Hepatocyte (in vitro differentiated cells): ENCODE data around the gene WDR46. TPM values are rescaled to one million over a fixed set of nuclear protein-coding genes. Genes with fewer than 3 reads are reported as not detected.
"Not testable (repeated sequence)": the region's sequence is repeated elsewhere in the genome, so short reads cannot be mapped to it uniquely, and the experiment has no call there.

ENCODE experiments used
- DNase-seq: peaks from one replicate; pipeline ENCODE4 v3.0.0-alpha.2; 2016; ENCODE audit warnings: low spot score
- H2AFZ ChIP-seq: fragments of 200-600 bp; sonication (generic); 2 replicates; pipeline ENCODE4 v1.6.0; 2016; ENCODE audit warnings: antibody characterized with exemption, mild to moderate bottlenecking
- H3K27ac ChIP-seq: fragments of 200-600 bp; sonication (generic); 2 replicates; pipeline ENCODE4 v1.5.1; 2016; ENCODE audit warnings: mild to moderate bottlenecking
- H3K27me3 ChIP-seq: fragments of 200-600 bp; sonication (generic); 2 replicates; pipeline ENCODE4 v1.6.1; 2016
- H3K36me3 ChIP-seq: fragments of 200-600 bp; sonication (generic); replicated peaks from 2 replicates; pipeline ENCODE4 v1.5.1; 2016; ENCODE audit warnings: low read depth; ENCODE audit not compliant: insufficient read depth
- H3K4me1 ChIP-seq: fragments of 200-600 bp; sonication (generic); 2 replicates; pipeline ENCODE4 v1.5.1; 2016; ENCODE audit warnings: mild to moderate bottlenecking, moderate library complexity; ENCODE audit not compliant: insufficient read depth
- H3K4me2 ChIP-seq: fragments of 200-600 bp; sonication (generic); 2 replicates; pipeline ENCODE4 v1.6.0; 2016
- H3K4me3 ChIP-seq: fragments of 200-600 bp; sonication (generic); 2 replicates; pipeline ENCODE4 v1.5.1; 2016; ENCODE audit warnings: mild to moderate bottlenecking
- H3K79me2 ChIP-seq: fragments of 200-600 bp; sonication (generic); 2 replicates; pipeline ENCODE4 v1.6.0; 2017; ENCODE audit warnings: mild to moderate bottlenecking
- H3K9me2 ChIP-seq: fragments of 200-600 bp; sonication (generic); replicated peaks from 2 replicates; pipeline ENCODE4 v1.6.0; 2017; ENCODE audit warnings: mild to moderate bottlenecking; ENCODE audit not compliant: insufficient read depth
- H3K9me3 ChIP-seq: fragments of 200-600 bp; sonication (generic); 2 replicates; pipeline ENCODE4 v1.5.1; 2016; ENCODE audit warnings: low read depth, mild to moderate bottlenecking
- H4K20me1 ChIP-seq: fragments of 200-600 bp; sonication (generic); 2 replicates; pipeline ENCODE4 v1.6.0; 2016; ENCODE audit warnings: mild to moderate bottlenecking; ENCODE audit not compliant: insufficient read depth, poor library complexity, severe bottlenecking
- CTCF ChIP-seq: fragments of 200-600 bp; sonication (generic); IDR thresholded peaks from 2 replicates; pipeline ENCODE4 v1.5.1; 2016; ENCODE audit warnings: antibody characterized with exemption, mild to moderate bottlenecking; ENCODE audit not compliant: poor library complexity
- EZH2 ChIP-seq: fragments of 200-600 bp; sonication (generic); IDR thresholded peaks from 2 replicates; pipeline ENCODE4 v1.6.1; 2016; ENCODE audit warnings: antibody characterized with exemption, mild to moderate bottlenecking, borderline replicate concordance
- EZH2phosphoT487 ChIP-seq: fragments of 200-600 bp; sonication (generic); IDR thresholded peaks from one replicate; pipeline ENCODE4 v1.6.1; 2018; ENCODE audit warnings: antibody characterized with exemption, mild to moderate bottlenecking, low read depth, moderate library complexity; ENCODE audit not compliant: unreplicated experiment, severe bottlenecking
- WGBS: methylation state at CpG from one replicate; pipeline ENCODE4 v1.1.6; 2016; ENCODE audit warnings: low lambda C conversion rate; ENCODE audit errors: missing lambda C conversion rate; 5-methylcytosine and 5-hydroxymethylcytosine counted together
- polyA plus RNA-seq: library from polyadenylated mRNA; unstranded; fragments of >200 nt; fragmentation: Nextera tagmentation; extraction: Ambion mirVana; gene quantifications from 2 replicates; pipeline ENCODE4 v1.2.1, GENCODE V29; 2016
- total RNA-seq: library from RNA; depleted of rRNA; stranded (reverse); fragments of >200 nt; gene quantifications from 2 replicates; pipeline ENCODE4 v1.2.3, GENCODE V29; 2014

WDR46 gene
- total and polyA plus RNA-seq, 2 experiments from 2014 or later = 51.1 to 84.2 TPM

- H3K4me2 ChIP-seq = peak overlapping the region; percentile 88
- peak overlapping the region; percentile 26 for H3K4me3 ChIP-seq
- H3K4me1 ChIP-seq = peaks cover 13% of the 10 kb centered on the region
- H4K20me1 ChIP-seq = no peaks in the 10 kb centered on the region
- no peaks in the 10 kb centered on the region for H3K9me3 ChIP-seq
- H3K9me2 ChIP-seq = no peaks in the 10 kb centered on the region
- no peak overlapping the region for H2AFZ ChIP-seq
- no peaks in the 10 kb centered on the region for H3K27me3 ChIP-seq
- H3K36me3 ChIP-seq = no peaks in the 10 kb centered on the region
- peaks cover 29% of the 10 kb centered on the region for H3K79me2 ChIP-seq
- WGBS = 87% methylated on average over 7 of the region's 7 CpGs
- peak overlapping the region; percentile 54 for H3K27ac ChIP-seq
- TF ChIP-seq CTCF (no peak), EZH2 (no peak), EZH2phosphoT487 (no peak)
- DNase-seq = no peak
Observed at GRCh38 chr6:33290459-33290858, 1.4 kb upstream of the WDR46 start.

- Histone ChIP-seq H3K27me3 (no peaks in the 10 kb centered on the region), H3K4me1 (peaks cover 13% of the 10 kb centered on the region), H3K27ac (peak overlapping the region; percentile 54), H3K4me2 (peak overlapping the region; percentile 88), H3K79me2 (peaks cover 29% of the 10 kb centered on the region), H3K4me3 (peak overlapping the region; percentile 26), H3K9me3 (no peaks in the 10 kb centered on the region), H2AFZ (peak overlapping the region; percentile 24), H4K20me1 (no peaks in the 10 kb centered on the region), H3K9me2 (no peaks in the 10 kb centered on the region), H3K36me3 (no peaks in the 10 kb centered on the region)
- TF ChIP-seq EZH2 = no peak
- 6% methylated on average over 14 of the region's 14 CpGs for WGBS
- DNase-seq = no peak
Observed at GRCh38 chr6:33289784-33290315, 811 bp upstream of the WDR46 start.

DNA sequence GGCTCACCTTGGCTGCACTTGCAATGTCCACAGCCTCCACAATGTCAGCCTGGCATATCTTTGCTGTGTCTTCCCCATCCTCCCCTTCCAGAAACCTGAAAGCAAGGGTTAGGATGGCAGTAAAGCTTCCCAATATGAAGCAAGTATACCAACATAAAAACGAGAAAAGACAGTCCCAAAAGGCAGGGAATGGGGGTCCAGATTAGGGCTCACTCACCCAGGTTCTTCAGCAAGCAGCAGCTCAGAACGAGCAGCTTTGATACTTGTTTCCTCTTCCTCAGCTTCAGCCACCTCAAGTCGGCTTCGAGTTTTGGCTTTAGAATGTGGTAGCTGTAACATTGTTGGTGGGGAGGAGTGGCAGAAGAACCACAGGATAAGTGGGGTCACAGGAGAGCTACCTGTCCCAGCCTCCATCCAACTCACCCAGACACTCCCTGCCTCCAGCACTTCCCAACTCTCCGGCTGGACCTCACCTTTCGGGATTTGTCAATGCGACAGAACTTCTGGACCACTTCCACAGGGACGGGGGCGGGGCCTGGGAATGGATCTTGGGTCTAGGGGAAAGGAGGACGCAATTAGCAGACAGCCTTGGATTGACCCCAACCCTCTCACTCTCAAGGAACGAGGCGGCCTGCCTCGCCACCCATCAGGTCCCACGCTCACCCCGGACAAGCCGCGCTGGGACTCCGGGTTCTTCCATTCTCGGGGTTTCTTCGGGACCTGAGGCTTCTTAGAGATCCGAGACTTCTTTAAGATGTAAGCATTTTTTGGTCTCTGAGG is 708 bp downstream of the WDR46 start:
- H3K4me1 ChIP-seq = peaks cover 13% of the 10 kb centered on the region
- H2AFZ ChIP-seq = peak overlapping the region; percentile 34
- no peak overlapping the region for H3K27ac ChIP-seq
- peak overlapping the region; percentile 88 for H3K4me2 ChIP-seq
- H3K4me3 ChIP-seq = peak overlapping the region; percentile 26
- no peaks in the 10 kb centered on the region for H3K36me3 ChIP-seq
- H4K20me1 ChIP-seq = no peaks in the 10 kb centered on the region
- DNase-seq = no peak
- WGBS = 26% methylated on average over 19 of the region's 21 CpGs
- peaks cover 29% of the 10 kb centered on the region for H3K79me2 ChIP-seq
- no peaks in the 10 kb centered on the region for H3K27me3 ChIP-seq
- no peaks in the 10 kb centered on the region for H3K9me3 ChIP-seq
- no peaks in the 10 kb centered on the region for H3K9me2 ChIP-seq
- no peak for TF ChIP-seq EZH2
- no peak for TF ChIP-seq EZH2phosphoT487
- no peak for TF ChIP-seq CTCF

DNA sequence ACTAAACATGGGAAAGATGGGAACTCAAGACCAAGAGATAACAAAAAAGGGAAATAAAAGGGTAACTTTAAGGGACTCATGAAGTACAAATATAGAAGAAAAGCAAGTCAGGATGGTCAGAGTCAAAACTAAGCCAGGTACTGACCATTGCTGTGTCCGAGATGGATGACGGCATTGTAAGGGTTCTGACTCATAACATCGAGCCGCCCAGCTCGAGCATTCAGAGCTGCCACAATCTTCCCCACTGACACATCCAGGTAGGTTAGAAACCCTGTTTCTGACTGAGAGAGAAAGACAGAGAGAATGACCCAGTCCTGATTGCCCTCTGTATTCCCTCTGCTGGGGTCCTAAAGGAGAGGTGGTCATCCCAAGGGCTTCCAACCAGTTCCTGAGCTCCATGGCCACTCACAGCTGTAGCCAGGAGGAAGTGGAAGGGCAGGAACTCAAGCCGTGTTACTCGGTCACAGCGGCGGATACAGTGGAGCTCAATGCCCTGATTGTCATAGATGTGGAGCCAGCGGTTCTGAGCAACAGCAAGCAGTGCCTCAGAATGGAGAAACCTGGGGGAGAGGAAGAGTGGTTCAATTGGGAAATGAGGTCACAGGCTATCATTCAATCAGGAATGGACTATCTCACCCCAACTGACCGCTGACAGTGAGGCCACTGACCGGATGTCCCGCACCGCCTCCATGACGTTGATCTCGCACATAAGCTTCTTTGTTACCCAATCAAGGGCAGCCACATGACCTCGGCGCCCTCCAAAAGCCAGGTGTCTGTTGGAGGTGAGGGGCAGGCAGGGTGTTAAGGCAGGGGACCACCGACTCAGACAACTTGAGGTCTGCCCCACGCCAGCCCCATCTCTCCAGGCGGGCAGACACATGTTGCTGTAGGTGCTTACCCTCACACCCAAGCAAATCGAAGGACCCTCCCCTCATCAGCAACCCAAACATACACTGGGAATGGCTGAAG is 1.8 kb downstream of the WDR46 start:
- peaks cover 13% of the 10 kb centered on the region for H3K4me1 ChIP-seq
- H3K79me2 ChIP-seq = peaks cover 29% of the 10 kb centered on the region
- H3K36me3 ChIP-seq = no peaks in the 10 kb centered on the region
- no peaks in the 10 kb centered on the region for H3K9me2 ChIP-seq
- H3K4me2 ChIP-seq = no peak overlapping the region
- DNase-seq = no peak
- 97% methylated on average over 22 of the region's 22 CpGs for WGBS
- no peak overlapping the region for H3K27ac ChIP-seq
- H3K9me3 ChIP-seq = no peaks in the 10 kb centered on the region
- no peaks in the 10 kb centered on the region for H3K27me3 ChIP-seq
- TF ChIP-seq CTCF (no peak), EZH2 (no peak), EZH2phosphoT487 (no peak)
- H4K20me1 ChIP-seq = no peaks in the 10 kb centered on the region
- H2AFZ ChIP-seq = no peak overlapping the region
- no peak overlapping the region for H3K4me3 ChIP-seq

GRCh38 chr6:33285214-33285613 is 3.8 kb downstream of the WDR46 start:
- 97% methylated on average over 4 of the region's 4 CpGs for WGBS
- not testable (repeated sequence) for H4K20me1 ChIP-seq, H3K27me3 ChIP-seq, H3K9me2 ChIP-seq, H3K27ac ChIP-seq, H3K4me1 ChIP-seq, H2AFZ ChIP-seq, H3K4me3 ChIP-seq, DNase-seq, H3K9me3 ChIP-seq, H3K36me3 ChIP-seq, H3K4me2 ChIP-seq
- H3K79me2 ChIP-seq = peaks cover 18% of the 10 kb centered on the region
